ENCODE data around the gene GNAZ. TPM values are rescaled to one million over a fixed set of nuclear protein-coding genes. Genes with fewer than 3 reads are reported as not detected.

GNAZ gene
- total RNA-seq, 1 donor from 2014 or later, result under 0.01 TPM

DNA sequence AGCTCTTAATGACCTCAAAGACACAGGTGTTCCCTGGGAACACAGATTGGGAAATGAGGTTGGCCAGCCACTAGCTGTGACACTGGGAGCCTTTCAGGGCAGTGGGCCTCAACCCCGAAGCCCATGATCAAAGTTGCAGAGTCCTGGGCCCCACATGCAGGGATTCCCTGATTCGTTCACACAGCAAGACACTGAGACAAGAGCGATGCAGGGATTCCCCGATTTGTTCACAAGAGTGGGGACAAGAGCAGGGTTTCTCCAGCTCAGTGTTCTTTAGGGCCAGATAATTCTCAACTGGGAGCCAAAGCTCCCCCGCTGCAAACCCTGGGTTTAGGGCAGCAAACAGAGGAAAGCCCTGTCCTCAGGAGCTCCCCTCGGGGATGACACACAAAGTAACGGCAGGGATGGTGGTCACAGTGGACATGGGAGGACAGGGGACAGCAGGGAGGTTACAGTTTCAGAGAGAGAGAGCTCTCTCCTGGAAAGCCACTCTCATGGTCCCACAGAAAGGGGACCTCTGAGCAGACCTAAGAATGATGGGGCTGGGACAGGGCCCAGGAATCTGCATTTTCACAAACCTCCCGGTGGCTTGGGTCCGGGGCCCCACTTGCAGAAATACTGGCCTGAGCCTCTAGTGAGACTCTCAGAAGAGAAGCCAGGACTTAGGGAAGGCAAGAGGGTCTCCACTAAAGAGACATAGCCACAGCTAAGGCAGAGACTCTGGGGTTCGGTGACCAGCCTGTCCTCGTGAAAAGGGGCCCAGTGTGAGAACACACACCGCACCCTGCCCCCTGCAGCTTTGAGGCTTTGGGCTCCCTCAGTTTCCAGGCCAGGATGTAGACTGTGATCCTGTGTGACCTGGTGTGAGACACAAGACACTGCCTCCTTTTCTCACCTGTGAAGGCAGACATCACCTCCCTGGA is 7.4 kb upstream of the GNAZ start:
- TF ChIP-seq, protein P1, sequence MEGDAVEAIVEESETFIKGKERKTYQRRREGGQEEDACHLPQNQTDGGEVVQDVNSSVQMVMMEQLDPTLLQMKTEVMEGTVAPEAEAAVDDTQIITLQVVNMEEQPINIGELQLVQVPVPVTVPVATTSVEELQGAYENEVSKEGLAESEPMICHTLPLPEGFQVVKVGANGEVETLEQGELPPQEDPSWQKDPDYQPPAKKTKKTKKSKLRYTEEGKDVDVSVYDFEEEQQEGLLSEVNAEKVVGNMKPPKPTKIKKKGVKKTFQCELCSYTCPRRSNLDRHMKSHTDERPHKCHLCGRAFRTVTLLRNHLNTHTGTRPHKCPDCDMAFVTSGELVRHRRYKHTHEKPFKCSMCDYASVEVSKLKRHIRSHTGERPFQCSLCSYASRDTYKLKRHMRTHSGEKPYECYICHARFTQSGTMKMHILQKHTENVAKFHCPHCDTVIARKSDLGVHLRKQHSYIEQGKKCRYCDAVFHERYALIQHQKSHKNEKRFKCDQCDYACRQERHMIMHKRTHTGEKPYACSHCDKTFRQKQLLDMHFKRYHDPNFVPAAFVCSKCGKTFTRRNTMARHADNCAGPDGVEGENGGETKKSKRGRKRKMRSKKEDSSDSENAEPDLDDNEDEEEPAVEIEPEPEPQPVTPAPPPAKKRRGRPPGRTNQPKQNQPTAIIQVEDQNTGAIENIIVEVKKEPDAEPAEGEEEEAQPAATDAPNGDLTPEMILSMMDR (IDR thresholded peaks at IDR 0.05; ENCODE audit: insufficient read depth, low read length, severe bottlenecking), result no peak
- DNase-seq (ENCODE audit: low read depth) (no peak), FAIRE-seq (no peak)
- H3K27me3 ChIP-seq (ENCODE audit: control insufficient read depth, insufficient read depth, low read length), result no peaks in the 10 kb centered on the region
- no peak overlapping the region for H3K4me3 ChIP-seq (ENCODE audit: low read depth, low read length)
- H3K36me3 ChIP-seq (ENCODE audit: control insufficient read depth, insufficient read depth, low read length), result no peaks in the 10 kb centered on the region

DNA sequence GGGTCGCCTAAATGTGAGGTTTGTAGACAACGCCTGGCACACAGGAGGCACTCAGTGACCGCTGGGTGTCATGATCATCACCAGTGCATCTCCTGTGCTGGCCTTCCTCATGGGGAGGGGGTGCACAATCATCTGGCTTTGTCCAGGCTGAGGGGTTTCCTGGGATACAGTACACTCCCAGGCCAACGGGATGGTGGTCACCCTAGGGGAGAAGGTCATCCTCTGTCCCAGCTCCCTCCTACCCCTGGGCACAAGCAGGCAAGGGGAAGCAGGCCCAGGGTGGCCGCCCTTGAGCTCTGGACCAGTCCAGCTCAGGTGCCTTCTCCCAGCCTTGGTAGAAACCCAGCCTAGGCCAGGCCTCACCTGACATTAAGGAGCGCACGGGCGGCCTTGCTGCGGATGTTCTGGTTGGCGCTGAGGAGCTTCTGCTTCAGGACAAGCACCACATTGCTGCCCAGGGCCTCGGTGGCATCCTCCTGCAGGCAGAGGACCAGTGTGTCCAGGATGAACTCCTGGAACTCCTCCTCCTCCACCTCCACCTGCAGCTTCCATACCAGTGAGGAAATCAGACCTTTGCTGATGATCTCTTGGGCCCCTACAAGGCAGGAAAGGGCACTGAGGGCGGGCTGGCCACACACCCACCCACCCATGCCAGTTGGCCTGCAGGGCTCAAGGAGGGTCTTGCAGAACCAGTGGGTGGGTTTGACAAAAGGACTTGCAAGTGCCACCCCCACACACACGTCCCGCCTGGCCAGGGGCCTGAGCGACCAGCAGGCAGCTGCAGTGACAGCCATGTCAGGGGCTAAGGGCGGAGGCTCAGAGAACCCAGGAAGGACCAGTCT is 6.6 kb upstream of the GNAZ start:
- FAIRE-seq, result no peak
- no peaks in the 10 kb centered on the region for H3K27me3 ChIP-seq (ENCODE audit: control insufficient read depth, insufficient read depth, low read length)
- no peaks in the 10 kb centered on the region for H3K36me3 ChIP-seq (ENCODE audit: control insufficient read depth, insufficient read depth, low read length)
- TF ChIP-seq, protein P1 (IDR thresholded peaks at IDR 0.05; ENCODE audit: insufficient read depth, low read length, severe bottlenecking), result no peak
- H3K4me3 ChIP-seq (ENCODE audit: low read depth, low read length), result no peak overlapping the region
- no peak for DNase-seq (ENCODE audit: low read depth)

DNA sequence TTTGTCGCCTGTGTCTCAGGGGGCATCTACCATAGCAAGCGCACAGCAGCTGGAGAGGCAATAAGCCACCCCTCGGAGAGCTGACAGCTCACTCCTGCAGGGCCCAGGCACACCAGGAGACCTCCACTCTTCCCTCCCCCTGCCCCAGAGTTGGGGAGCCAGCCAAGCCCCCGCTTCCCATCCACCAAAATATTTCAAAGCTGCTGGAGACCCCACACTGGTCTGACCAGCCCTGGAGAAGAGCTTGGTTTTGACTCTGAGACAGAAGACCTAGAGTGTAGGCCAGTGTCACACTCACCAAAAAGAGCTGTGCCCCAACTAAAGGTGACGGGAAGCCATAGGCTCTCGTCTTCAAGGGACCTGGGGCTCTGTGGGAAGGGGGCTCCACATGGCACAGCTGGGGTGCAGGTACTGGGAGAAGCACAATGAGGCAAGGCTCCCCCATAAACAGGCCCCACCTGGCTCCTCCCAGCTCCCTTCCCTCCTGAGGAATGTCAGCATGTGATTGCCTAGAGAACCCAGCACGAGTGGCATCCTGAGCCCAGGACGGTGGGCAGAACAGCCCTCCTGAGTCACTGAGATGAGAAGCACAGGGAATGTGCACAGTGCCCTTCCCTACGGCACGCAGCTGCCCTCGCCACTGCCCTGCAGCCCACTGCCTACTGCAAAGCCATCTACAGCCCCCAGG is 5.8 kb upstream of the GNAZ start:
- H3K4me3 ChIP-seq (ENCODE audit: low read depth, low read length), result no peak overlapping the region
- H3K36me3 ChIP-seq (ENCODE audit: control insufficient read depth, insufficient read depth, low read length), result no peaks in the 10 kb centered on the region
- FAIRE-seq (no peak), DNase-seq (ENCODE audit: low read depth) (no peak)
- TF ChIP-seq, protein P1 (IDR thresholded peaks at IDR 0.05; ENCODE audit: insufficient read depth, low read length, severe bottlenecking), result no peak
- H3K27me3 ChIP-seq (ENCODE audit: control insufficient read depth, insufficient read depth, low read length), result peaks cover 5% of the 10 kb centered on the region

DNA sequence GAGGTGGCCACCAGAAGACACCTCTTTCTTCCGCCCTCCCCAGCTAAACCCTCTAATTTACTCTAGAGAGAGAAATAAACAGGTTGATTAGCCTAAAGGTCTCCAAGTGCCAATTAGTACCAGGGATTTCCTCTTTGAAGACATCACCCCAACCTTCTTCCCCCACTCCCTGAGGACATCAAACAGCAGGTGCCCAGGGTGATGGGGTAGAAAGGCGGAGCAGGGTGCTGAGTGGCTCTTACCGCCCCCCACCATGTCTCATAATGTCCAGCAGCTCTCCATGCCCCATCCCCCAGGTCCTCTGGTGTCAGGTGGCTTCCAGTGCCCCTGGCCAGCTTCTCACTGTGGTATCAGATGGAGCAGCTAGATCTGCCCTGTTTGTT is 5.3 kb upstream of the GNAZ start:
- Histone ChIP-seq H3K27me3 (ENCODE audit: control insufficient read depth, insufficient read depth, low read length) (peaks cover 5% of the 10 kb centered on the region), H3K4me3 (ENCODE audit: low read depth, low read length) (no peak overlapping the region), H3K36me3 (ENCODE audit: control insufficient read depth, insufficient read depth, low read length) (no peaks in the 10 kb centered on the region)
- no peak for DNase-seq (ENCODE audit: low read depth)
- TF ChIP-seq, protein P1 (IDR thresholded peaks at IDR 0.05; ENCODE audit: insufficient read depth, low read length, severe bottlenecking), result no peak
- no peak for FAIRE-seq

DNA sequence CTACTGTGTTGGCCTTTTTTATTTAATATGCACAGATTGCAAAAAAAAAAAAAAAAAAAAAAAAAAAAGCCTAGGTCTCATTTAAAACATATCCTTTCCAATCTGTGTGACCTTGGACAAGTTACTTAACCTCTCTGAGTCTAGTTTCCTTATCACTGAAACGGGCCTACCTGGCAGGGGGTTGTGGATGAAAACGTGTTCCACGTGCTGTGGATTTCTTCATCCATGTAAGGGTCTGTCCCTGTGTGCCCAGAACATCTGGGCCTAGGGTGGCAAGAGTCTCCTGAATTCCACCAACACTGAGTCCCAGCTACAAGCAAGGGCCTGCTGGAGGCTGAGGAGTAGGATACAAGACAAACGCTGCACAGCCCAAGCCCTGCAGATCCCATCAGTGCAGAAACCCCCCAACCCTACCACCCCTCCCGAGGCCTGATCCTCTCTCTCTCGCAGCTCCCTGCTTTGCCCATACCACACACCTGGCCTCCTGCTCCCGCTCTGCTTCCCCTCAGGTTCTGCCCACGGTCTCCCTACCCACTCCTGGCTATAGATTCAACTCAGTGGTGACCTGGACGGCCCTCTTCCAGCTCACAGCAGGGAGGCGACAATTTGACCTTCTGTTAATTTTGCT is 4.7 kb upstream of the GNAZ start:
- Histone ChIP-seq H3K4me3 (ENCODE audit: low read depth, low read length) (no peak overlapping the region), H3K27me3 (ENCODE audit: control insufficient read depth, insufficient read depth, low read length) (peaks cover 5% of the 10 kb centered on the region), H3K36me3 (ENCODE audit: control insufficient read depth, insufficient read depth, low read length) (no peaks in the 10 kb centered on the region)
- FAIRE-seq, result no peak
- TF ChIP-seq, protein P1 (IDR thresholded peaks at IDR 0.05; ENCODE audit: insufficient read depth, low read length, severe bottlenecking), result no peak
- no peak for DNase-seq (ENCODE audit: low read depth)
